SU-DHL-6 (cell line): ENCODE results near the gene NANOS3.

Experiments used
- H2AFZ ChIP-seq: fragments of 200-600 bp; sonication (generic); 2 replicates; pipeline ENCODE4 v1.6.1; 2014; ENCODE audit warnings: low read depth, mild to moderate bottlenecking, moderate library complexity, mixed read lengths, antibody characterized with exemption, low read length; ENCODE audit not compliant: severe bottlenecking
- H3F3A ChIP-seq: fragments of 200-600 bp; shearing (Covaris generic); 2 replicates; pipeline ENCODE4 v1.6.0; 2016; ENCODE audit warnings: antibody characterized with exemption, mild to moderate bottlenecking; ENCODE audit not compliant: insufficient read depth
- H3K27ac ChIP-seq: fragments of 200-600 bp; sonication (generic); 2 replicates; pipeline ENCODE4 v1.5.1; 2016; ENCODE audit warnings: low read depth, mild to moderate bottlenecking, low read length, moderate library complexity, mixed read lengths
- H3K27me3 ChIP-seq: fragments of 200-600 bp; sonication (generic), shearing (Covaris generic); 2 replicates; pipeline ENCODE4 v1.6.0; 2014; ENCODE audit warnings: mild to moderate bottlenecking, low read length
- H3K36me3 ChIP-seq: fragments of 200-600 bp; sonication (generic); 2 replicates; pipeline ENCODE4 v1.6.1; 2014; ENCODE audit warnings: mild to moderate bottlenecking, low read length, mixed read lengths
- H3K4me2 ChIP-seq: fragments of 300-600, 200-600 bp; shearing (Covaris generic), sonication (generic); 2 replicates; pipeline ENCODE4 v1.6.0; 2014; ENCODE audit warnings: low read length, low read depth, mild to moderate bottlenecking; ENCODE audit not compliant: poor library complexity, severe bottlenecking
- H3K4me3 ChIP-seq: fragments of 200-600 bp; sonication (generic); 2 replicates; pipeline ENCODE4 v1.5.1; 2014; ENCODE audit warnings: antibody characterized with exemption, low read length, mild to moderate bottlenecking, mixed read lengths; ENCODE audit not compliant: insufficient read depth, poor library complexity, severe bottlenecking
- H3K79me2 ChIP-seq: fragments of 200-600 bp; sonication (generic); 2 replicates; pipeline ENCODE4 v1.6.1; 2014; ENCODE audit warnings: mild to moderate bottlenecking, low read length, moderate library complexity; ENCODE audit not compliant: insufficient read depth
- H3K9ac ChIP-seq: fragments of 200-600 bp; sonication (generic); 2 replicates; pipeline ENCODE4 v1.7.0; 2014; ENCODE audit warnings: mild to moderate bottlenecking, low read length
- H3K9me2 ChIP-seq: fragments of 200-600 bp; sonication (generic); replicated peaks from 2 replicates; pipeline ENCODE4 v1.6.1; 2014; ENCODE audit warnings: low read length; ENCODE audit not compliant: insufficient read depth
- H3K9me3 ChIP-seq: fragments of 200-600 bp; sonication (generic); 2 replicates; pipeline ENCODE4 v1.6.1; 2014; ENCODE audit warnings: low read length, mixed read lengths; ENCODE audit not compliant: insufficient read depth
- H4K20me1 ChIP-seq: fragments of 200-600 bp; sonication (generic); 2 replicates; pipeline ENCODE4 v1.6.1; 2014; ENCODE audit warnings: low read depth, mild to moderate bottlenecking, antibody characterized with exemption, low read length, moderate library complexity, mixed read lengths
- CTCF ChIP-seq: fragments of 200-600 bp; sonication (generic); IDR thresholded peaks from one replicate; pipeline ENCODE4 v1.5.1; 2017; ENCODE audit warnings: antibody characterized with exemption, mild to moderate bottlenecking, low read length, moderate library complexity; ENCODE audit not compliant: insufficient read depth, poor library complexity, severe bottlenecking
- EZH2phosphoT487 ChIP-seq: fragments of 200-600 bp; sonication (generic), shearing (Covaris generic); conservative IDR thresholded peaks from 2 replicates; pipeline ENCODE4 v1.6.1; 2018; ENCODE audit warnings: mild to moderate bottlenecking, antibody characterized with exemption, low read length, moderate library complexity, mixed read lengths

Gene NANOS3

DNA sequence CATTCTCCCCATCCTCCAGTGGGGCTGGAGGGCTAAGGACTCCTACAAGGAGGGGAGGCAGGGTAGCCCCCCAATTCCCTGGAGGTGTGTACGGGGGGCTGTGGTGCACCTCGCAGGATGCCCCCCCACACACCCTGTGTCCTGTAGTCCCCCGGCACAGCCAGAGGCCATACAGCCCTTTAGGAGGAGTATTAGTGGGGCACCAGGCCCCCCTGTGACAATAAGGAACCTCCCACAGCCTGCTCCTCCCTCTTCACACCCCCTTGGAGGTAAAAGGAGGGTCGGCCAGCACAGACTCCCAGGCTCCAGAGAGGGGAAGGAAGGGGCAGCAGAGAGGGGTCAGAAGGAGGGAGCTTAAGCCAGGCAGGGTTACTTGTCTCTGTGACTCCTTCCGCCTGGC is at the start of gene NANOS3:
TSS of gene NANOS3 (plus strand) at position 301 of the 400 bp plus-strand sequence. CDS start 115 bp downstream, outside the sequence.
- H3K9me2 ChIP-seq: no peaks in the 10 kb centered on the region
- no peaks in the 10 kb centered on the region for H3K27me3 ChIP-seq
- no peak within 1 kb of the TSS for H3K27ac ChIP-seq
- no peaks in the 10 kb centered on the region for H3K36me3 ChIP-seq
- H3K9me3 ChIP-seq: no peaks in the 10 kb centered on the region
- no peak within 1 kb of the TSS for H3K9ac ChIP-seq
- H3K4me2 ChIP-seq: no peak within 1 kb of the TSS
- H2AFZ ChIP-seq: no peak within 1 kb of the TSS
- no peaks in the 10 kb centered on the region for H4K20me1 ChIP-seq
- no peak for TF ChIP-seq CTCF
- no peak within 1 kb of the TSS for H3K4me3 ChIP-seq
- H3K79me2 ChIP-seq: no peaks in the 10 kb centered on the region
- H3F3A ChIP-seq: no peaks in the 10 kb centered on the region

DNA sequence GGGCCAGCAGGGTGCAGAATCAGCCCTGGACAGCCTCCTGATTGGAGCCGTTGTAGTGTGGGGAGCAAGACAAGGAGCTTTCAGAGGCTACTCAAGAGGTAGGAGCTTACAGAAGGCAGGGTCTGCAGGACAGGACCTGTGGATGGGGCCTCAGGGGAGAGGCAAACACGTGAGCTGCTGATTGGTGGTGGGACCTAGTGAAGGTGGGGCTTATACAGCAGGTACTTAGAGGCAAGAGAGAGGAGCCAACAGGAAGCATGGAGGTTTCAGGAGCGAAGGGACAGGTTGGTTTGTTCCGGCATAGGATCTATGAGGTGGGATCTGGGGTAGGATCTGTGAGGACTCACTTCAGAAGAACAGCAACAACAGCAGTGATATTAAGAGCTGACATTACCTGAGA is 49.3 kb upstream of the NANOS3 start:
- no peaks in the 10 kb centered on the region for H4K20me1 ChIP-seq
- no peak overlapping the region for H3K4me2 ChIP-seq
- H2AFZ ChIP-seq: no peak overlapping the region
- H3K27ac ChIP-seq: no peak overlapping the region
- H3K36me3 ChIP-seq: no peaks in the 10 kb centered on the region
- no peaks in the 10 kb centered on the region for H3K9me3 ChIP-seq
- H3F3A ChIP-seq: no peaks in the 10 kb centered on the region
- no peak overlapping the region for H3K9ac ChIP-seq
- no peaks in the 10 kb centered on the region for H3K9me2 ChIP-seq
- H3K79me2 ChIP-seq: no peaks in the 10 kb centered on the region
- no peaks in the 10 kb centered on the region for H3K27me3 ChIP-seq
- H3K4me3 ChIP-seq: no peak overlapping the region
- TF ChIP-seq EZH2phosphoT487: no peak
- no peak for TF ChIP-seq CTCF

- no peaks in the 10 kb centered on the region for H3K36me3 ChIP-seq
- TF ChIP-seq EZH2phosphoT487 (no peak), CTCF (no peak)
- no peak overlapping the region for H3K4me2 ChIP-seq
- no peaks in the 10 kb centered on the region for H3F3A ChIP-seq
- no peaks in the 10 kb centered on the region for H3K79me2 ChIP-seq
- H2AFZ ChIP-seq: no peak overlapping the region
- no peak overlapping the region for H3K4me3 ChIP-seq
- no peaks in the 10 kb centered on the region for H3K27me3 ChIP-seq
- no peaks in the 10 kb centered on the region for H4K20me1 ChIP-seq
- H3K27ac ChIP-seq: no peak overlapping the region
- no peaks in the 10 kb centered on the region for H3K9me3 ChIP-seq
- H3K9ac ChIP-seq: no peak overlapping the region
- H3K9me2 ChIP-seq: no peaks in the 10 kb centered on the region
Measured at GRCh38 chr19:13830114-13830740, 46.7 kb upstream of the NANOS3 start.
